Stimulated activated naive CD8-positive, alpha-beta T cell treated with anti-CD3 and anti-CD28 coated beads, Interleukin-15, Interleukin-2, amounts not matched to agents 100 ng/mL and 50 ng/mL, for 24 hours (primary cell): ENCODE data around the gene ZNF30.
A peak's percentile ranks its signal among the peaks of the same experiment; 100 is the strongest.
"Not testable (repeated sequence)": the region's sequence is repeated elsewhere in the genome, so short reads cannot be mapped to it uniquely, and the experiment has no call there.

Source experiments
- H3K27ac Mint-ChIP-seq: one replicate; pipeline ENCODE4 v1.8.0; 2021; ENCODE audit warnings: mild to moderate bottlenecking, mixed read lengths
- H3K27me3 Mint-ChIP-seq: one replicate; pipeline ENCODE4 v1.8.0; 2021; ENCODE audit warnings: mixed read lengths
- H3K36me3 Mint-ChIP-seq: one replicate; pipeline ENCODE4 v1.8.0; 2021; ENCODE audit warnings: low read depth, mixed read lengths
- H3K4me1 Mint-ChIP-seq: one replicate; pipeline ENCODE4 v1.8.0; 2021; ENCODE audit warnings: low read depth, mixed read lengths
- H3K4me3 Mint-ChIP-seq: one replicate; pipeline ENCODE4 v1.8.0; 2021; ENCODE audit warnings: mild to moderate bottlenecking, mixed read lengths
- H3K9me3 Mint-ChIP-seq: one replicate; pipeline ENCODE4 v1.8.0; 2021; ENCODE audit warnings: mixed read lengths

ZNF30 gene

DNA sequence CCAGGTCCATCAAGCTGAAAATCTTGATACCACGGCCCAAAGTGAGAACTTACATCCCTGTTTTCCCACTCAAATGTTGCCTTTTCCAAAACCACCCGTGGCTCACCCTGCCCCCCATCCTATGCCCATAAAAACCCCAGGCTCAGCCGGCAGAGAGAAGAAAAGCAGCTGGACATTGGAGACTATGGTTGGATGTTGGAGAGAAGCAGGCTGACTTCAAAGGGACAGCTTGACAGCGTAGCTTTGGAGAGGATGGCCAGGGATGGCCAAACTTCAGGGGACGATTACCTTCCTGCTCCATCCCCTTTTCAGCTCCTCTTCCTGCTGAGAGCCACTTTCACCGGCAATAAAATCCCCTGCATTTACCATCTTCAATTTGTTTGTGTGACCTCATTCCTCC lies 40.8 kb downstream of the ZNF30 start:
- H3K4me1 Mint-ChIP-seq = peaks cover 9% of the 10 kb centered on the region
- no peak overlapping the region for H3K4me3 Mint-ChIP-seq
- no peaks in the 10 kb centered on the region for H3K27me3 Mint-ChIP-seq
- peaks cover 7% of the 10 kb centered on the region for H3K36me3 Mint-ChIP-seq
- H3K9me3 Mint-ChIP-seq = peaks cover 15% of the 10 kb centered on the region
- no peak overlapping the region for H3K27ac Mint-ChIP-seq

DNA sequence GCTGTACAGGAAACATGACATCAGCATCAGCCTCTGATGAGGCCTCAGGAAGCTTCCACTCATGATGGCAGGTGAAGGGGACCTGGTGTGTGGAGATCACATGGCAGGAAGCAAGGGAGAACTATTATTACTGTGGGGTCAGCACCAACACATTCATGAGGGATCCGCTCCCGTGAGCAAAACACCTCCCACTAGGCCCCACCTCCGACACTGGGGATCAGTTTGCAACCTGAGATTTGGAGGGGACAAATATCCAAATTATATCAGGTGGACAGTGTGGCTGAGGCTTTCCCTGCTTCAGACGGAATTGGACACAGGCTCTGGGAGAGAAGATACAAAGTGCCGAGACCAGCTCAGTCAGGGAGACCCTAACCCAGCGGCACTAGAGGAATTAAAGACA lies 43.0 kb downstream of the ZNF30 start:
- no peak overlapping the region for H3K27ac Mint-ChIP-seq
- H3K4me3 Mint-ChIP-seq = no peak overlapping the region
- peaks cover 11% of the 10 kb centered on the region for H3K9me3 Mint-ChIP-seq
- no peaks in the 10 kb centered on the region for H3K27me3 Mint-ChIP-seq
- no peaks in the 10 kb centered on the region for H3K36me3 Mint-ChIP-seq
- peaks cover 23% of the 10 kb centered on the region for H3K4me1 Mint-ChIP-seq

DNA sequence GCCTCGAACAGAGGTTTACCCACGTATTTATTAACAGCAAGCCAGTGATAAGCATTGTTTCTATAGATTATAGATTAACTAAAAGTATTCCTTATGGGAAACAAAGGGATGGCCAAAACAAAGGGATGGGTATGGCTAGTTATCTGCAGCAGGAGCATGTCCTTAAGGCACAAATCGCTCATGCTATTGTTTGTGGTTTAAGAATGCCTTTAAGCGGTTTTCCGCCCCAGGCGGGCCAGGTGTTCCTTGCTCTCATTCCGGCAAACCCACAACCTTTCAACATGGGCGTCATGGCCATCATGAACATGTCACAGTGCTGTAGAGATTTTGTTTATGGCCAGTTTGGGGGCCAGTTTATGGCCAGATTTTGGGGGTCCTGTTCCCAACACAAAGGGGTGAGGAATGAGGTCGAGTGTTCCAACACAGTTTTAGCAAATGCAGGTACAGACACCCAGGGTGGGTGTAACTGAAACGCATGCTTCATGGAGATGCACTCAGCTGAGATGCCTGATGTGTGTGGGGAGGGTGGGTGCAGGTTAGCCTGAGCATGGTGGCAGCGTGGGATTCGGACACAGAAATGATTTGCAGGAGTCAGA lies 43.6 kb downstream of the ZNF30 start:
- not testable (repeated sequence) for H3K27me3 Mint-ChIP-seq, H3K36me3 Mint-ChIP-seq, H3K4me3 Mint-ChIP-seq, H3K27ac Mint-ChIP-seq
- Mint-ChIP-seq H3K9me3 (peaks cover 11% of the 10 kb centered on the region), H3K4me1 (peaks cover 29% of the 10 kb centered on the region)

DNA sequence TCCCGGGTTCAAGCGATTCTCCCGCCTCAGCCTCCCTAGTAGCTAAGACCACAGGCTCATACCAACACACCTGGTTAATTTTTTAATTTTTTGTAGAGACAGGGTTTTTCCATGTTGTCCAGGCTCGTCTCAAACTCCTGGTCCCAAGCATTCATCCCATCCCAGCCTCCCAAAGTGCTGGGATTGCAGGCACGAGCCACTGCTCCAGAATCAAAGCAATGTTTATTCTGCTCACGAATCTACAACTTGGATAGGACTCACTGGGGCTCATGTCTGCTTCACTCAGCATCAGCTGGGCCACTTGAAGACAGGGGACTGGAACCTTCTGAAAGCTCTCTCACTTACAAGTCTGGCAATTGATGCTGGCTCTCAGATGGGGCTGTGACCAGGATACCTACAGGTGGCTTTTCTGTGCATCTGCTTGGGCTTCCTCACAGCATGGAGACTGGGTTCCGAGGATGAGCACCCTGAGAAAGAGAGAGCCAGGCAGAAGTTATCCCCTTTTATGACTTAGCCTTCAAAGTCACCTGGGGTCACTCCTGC lies 45.5 kb downstream of the ZNF30 start:
- Mint-ChIP-seq H3K4me1 (peaks cover 41% of the 10 kb centered on the region), H3K27ac (no peak overlapping the region), H3K36me3 (peaks cover 10% of the 10 kb centered on the region), H3K27me3 (no peaks in the 10 kb centered on the region), H3K4me3 (no peak overlapping the region), H3K9me3 (peaks cover 13% of the 10 kb centered on the region)

DNA sequence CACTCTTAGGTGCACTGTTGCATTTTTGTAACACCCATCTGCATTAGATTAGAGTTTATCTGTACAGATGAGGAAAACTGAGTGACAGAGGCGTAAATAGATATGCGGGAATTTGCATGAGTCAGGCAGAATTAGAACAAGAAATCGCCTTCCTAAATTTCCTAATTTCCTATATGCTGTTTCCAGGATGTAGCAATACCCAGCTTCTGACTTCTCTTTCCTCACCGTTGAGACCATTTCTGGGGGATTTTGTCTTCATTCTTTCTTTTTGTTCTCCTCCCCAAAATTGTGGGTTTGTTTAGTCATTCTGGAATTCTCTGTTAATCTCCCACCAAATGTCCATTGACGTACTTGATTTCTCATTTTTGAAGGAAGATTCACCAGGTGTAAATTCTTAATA lies 47.9 kb downstream of the ZNF30 start:
- H3K4me3 Mint-ChIP-seq = no peak overlapping the region
- H3K4me1 Mint-ChIP-seq = peaks cover 41% of the 10 kb centered on the region
- H3K27ac Mint-ChIP-seq = no peak overlapping the region
- peaks cover 6% of the 10 kb centered on the region for H3K9me3 Mint-ChIP-seq
- peaks cover 10% of the 10 kb centered on the region for H3K36me3 Mint-ChIP-seq
- no peaks in the 10 kb centered on the region for H3K27me3 Mint-ChIP-seq

DNA sequence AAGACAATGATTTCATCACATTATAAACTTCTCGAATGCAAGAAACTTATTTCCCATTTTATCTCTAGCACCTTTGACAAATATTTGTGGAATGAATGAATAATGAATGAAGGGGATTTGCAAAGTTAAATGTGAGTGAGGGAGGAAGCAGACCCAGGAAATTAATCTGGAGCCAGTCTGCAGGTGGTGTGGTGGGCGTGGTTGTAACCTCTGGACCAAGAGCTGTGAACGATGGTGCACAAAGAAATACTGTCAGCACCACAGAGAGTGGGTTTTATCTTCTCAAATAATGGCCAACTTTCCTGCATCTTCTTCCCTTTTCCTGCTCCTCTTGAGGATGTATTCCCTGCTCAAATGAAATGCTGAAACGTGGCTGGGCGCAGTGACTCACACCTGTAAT lies 48.4 kb downstream of the ZNF30 start:
- peaks cover 6% of the 10 kb centered on the region for H3K9me3 Mint-ChIP-seq

DNA sequence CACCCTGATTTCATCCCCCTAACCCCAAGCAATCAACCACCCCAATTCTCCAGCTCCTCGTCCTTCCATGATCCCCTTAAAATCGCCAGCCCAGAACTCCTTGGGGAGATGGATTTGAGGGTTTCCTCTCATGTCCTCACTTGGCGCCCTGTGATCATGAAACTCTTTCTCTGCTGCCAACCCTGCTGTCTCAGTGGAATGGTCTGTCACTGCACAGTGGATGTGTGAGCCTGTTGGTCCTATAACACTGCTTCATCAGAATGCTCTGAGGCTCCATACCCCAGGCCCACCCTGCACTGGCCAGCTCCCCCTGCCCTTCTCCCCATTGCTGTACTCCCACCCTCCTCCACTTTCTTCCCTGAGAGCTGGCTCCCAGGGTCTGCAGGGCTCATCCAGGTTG lies 49.9 kb downstream of the ZNF30 start:
- Mint-ChIP-seq H3K27me3 (no peaks in the 10 kb centered on the region), H3K9me3 (peaks cover 6% of the 10 kb centered on the region), H3K4me3 (no peak overlapping the region), H3K36me3 (peaks cover 10% of the 10 kb centered on the region), H3K27ac (no peak overlapping the region), H3K4me1 (peaks cover 41% of the 10 kb centered on the region)

More for the DNA sequence above, 48.4 kb downstream of the ZNF30 start:
- Mint-ChIP-seq H3K36me3 (peaks cover 10% of the 10 kb centered on the region), H3K27ac (peak overlapping the region; percentile 0), H3K4me3 (no peak overlapping the region), H3K4me1 (peaks cover 41% of the 10 kb centered on the region), H3K27me3 (no peaks in the 10 kb centered on the region)

DNA sequence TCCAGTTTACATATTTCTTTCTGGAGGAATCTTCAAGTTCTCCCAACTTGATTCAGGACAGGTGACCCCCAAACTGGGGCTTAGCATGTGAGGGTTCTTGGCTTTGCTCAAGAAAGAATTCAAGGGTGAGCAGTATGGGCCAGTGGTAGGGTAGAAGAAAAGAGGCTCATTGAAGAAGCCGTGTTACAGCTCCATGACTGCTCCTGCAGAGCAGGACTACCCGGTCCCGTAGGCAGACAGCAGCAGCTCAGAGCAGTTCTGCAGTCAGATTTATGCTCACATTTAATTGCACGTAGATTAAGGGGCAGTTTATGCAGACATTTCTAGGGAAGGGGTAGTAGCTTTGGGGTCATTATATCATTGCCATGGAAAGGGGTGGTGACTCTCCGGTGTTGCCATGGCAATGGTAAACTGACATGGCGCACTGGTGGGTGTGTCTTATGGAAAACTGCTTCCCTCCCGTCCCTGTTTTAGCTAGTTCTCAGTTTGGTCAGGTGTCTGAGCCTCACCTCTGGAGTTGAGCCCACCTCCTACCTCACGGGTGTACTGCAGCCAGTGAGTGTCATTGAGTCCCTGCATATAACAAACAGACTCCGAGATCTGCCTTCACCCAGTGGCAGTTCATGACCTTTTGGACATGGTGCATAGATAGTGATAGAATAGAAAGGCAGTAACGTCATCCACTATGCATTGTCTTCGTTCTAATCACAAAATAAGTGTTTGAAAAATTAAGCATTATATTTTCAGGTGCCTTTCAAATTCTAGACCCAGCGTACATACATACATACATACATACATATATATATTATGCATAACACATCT lies 53.3 kb downstream of the ZNF30 start:
- H3K4me3 Mint-ChIP-seq = no peak overlapping the region
- H3K36me3 Mint-ChIP-seq = peaks cover 11% of the 10 kb centered on the region
- H3K4me1 Mint-ChIP-seq = peaks cover 24% of the 10 kb centered on the region
- H3K27me3 Mint-ChIP-seq = no peaks in the 10 kb centered on the region
- H3K27ac Mint-ChIP-seq = no peak overlapping the region
- peaks cover 6% of the 10 kb centered on the region for H3K9me3 Mint-ChIP-seq

DNA sequence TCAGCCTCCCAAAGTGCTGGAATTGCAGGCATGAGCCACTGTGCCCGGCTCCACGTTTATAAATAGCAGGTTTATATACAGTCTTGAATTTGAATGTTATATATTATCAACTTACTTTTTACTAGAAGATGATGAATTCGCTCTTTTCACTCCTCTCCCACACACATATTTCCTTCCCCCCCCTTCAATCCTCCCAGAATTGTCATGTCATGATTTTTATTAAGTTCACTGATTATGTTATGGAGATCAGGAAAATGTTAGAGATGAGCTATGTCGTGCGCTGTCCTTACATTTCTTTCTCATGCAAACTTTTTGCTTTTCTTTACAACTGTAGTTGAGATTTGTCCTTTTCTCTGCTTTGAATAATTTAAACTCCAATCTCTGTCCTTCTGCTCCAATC lies 55.6 kb downstream of the ZNF30 start:
- Mint-ChIP-seq H3K27ac (no peak overlapping the region), H3K9me3 (no peaks in the 10 kb centered on the region), H3K4me1 (peaks cover 24% of the 10 kb centered on the region), H3K27me3 (no peaks in the 10 kb centered on the region), H3K36me3 (peaks cover 4% of the 10 kb centered on the region), H3K4me3 (no peak overlapping the region)

DNA sequence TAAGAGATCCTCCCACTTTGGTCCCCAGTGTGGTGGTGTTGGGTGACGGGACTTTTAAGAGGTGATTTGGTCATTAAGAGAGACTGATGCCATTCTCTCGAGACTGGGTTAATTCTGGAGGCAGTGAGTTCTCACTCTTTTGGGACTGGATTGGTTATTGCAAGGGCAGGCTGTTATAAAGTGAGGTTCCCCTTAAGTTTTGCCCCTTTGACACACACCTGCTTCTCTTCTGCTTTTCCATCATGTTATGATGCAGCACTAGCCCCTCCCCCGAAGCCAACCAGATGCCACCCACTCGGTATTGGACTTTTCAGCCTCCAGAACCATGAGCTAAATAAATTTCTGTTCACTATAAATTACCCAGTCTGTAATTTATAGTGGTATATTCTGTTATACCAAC lies 57.1 kb downstream of the ZNF30 start:
- Mint-ChIP-seq H3K4me1 (peaks cover 36% of the 10 kb centered on the region), H3K9me3 (no peaks in the 10 kb centered on the region), H3K36me3 (peaks cover 4% of the 10 kb centered on the region), H3K27ac (no peak overlapping the region), H3K27me3 (no peaks in the 10 kb centered on the region), H3K4me3 (no peak overlapping the region)

DNA sequence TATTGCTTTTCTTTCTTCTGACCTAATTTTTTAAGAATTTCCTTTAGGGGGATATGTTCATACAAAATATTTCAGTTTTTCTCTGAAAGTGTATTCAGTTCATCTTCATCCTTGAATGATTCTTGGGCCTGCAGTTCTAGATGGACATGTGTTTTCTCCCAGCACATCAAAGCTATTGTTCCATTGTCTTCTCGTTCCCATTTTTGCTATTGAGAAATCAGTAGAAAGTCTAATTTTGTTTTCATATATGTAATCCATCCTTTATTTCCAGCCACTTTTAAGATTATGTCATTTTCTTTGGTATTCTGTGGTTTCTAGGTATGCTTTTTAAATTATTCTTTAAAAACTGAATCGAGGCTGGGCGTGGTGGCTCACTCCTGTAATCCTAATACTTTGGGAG lies 57.6 kb downstream of the ZNF30 start:
- H3K4me1 Mint-ChIP-seq = peaks cover 41% of the 10 kb centered on the region
- H3K9me3 Mint-ChIP-seq = no peaks in the 10 kb centered on the region
- H3K27me3 Mint-ChIP-seq = no peaks in the 10 kb centered on the region
- no peak overlapping the region for H3K27ac Mint-ChIP-seq
- peaks cover 4% of the 10 kb centered on the region for H3K36me3 Mint-ChIP-seq
- H3K4me3 Mint-ChIP-seq = no peak overlapping the region

DNA sequence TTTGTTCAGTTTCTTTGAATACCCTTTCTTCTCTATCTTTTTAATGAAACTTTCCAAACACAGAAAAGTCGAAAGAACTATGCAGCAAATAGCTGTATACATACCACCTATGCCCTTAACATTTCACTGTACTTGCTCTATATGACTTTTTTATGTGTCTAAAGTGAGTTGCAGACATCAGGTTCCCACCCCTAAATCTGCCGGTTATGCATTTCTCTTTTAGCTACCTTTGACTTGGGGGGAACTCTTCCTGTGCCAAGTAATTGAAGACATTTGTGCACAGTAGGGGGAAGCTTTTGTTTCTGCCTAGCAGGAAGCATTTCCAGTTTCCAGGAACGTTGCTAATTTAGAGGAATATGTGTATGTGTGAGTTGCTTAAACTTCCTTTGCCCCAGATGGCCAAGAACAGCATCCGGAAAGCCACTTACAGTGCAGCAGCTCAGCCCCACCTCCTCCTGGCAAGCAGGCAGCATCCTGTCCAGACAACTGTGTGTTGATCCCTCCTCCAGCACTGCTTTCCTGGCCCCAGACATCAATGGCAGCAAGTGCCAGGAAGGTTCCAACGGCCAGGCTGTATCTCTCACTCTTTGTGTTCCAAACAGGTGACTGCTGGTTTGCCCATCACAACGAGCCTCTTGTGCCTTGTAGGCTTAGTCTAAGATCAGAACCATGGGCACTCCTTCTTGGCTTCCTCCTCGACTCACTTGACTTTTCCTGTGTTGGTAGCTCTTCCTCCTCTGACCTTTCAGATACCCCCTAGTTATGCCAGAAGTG lies 58.7 kb downstream of the ZNF30 start:
- Mint-ChIP-seq H3K27ac (peak overlapping the region; percentile 77), H3K9me3 (peaks cover 2% of the 10 kb centered on the region), H3K36me3 (peaks cover 4% of the 10 kb centered on the region), H3K27me3 (no peaks in the 10 kb centered on the region), H3K4me3 (peak overlapping the region; percentile 40), H3K4me1 (peaks cover 53% of the 10 kb centered on the region)

DNA sequence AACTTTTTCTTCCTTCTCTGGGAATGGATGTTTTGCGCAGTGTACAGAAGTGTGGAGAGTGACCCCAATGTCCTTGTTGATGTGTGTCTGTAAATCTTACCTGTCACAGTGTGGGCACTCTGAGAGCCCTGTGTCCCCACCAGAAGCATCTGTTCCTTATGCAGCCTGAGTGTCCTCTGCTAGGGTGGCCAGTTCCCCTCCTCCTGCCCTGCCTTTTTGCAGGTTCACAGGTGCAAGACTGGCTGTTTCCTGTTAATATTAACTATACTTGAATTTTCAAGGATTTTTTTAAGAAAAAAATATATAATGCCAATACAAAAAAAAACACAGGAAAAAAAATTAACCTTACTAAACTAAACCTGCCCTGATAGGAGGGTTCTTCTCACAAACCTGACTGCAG lies 61.4 kb downstream of the ZNF30 start:
- H3K4me1 Mint-ChIP-seq = peaks cover 71% of the 10 kb centered on the region
- H3K4me3 Mint-ChIP-seq = no peak overlapping the region
- H3K36me3 Mint-ChIP-seq = peaks cover 4% of the 10 kb centered on the region
- H3K27ac Mint-ChIP-seq = peak overlapping the region; percentile 88
- H3K27me3 Mint-ChIP-seq = no peaks in the 10 kb centered on the region
- peaks cover 4% of the 10 kb centered on the region for H3K9me3 Mint-ChIP-seq

DNA sequence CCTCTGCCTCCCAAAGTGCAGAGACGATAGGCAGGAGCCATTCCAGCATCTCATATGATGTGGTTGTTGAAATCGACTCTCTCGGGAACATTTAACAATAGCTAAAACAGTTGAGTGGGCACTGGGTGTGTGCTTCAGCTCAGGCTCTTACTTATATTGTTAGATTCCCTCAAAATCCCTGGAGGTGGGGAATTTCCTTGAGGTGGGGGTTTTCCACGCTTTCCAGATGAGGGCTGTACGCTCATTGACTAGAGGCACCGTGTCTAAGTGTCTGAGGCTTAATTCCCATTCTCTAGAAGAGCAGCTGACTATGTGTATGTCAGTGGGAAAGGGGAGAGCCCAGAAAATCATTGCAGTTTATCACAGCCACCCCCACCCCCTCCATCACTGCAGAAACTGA lies 62.6 kb downstream of the ZNF30 start:
- H3K36me3 Mint-ChIP-seq = peaks cover 4% of the 10 kb centered on the region
- H3K4me1 Mint-ChIP-seq = peaks cover 70% of the 10 kb centered on the region
- no peaks in the 10 kb centered on the region for H3K27me3 Mint-ChIP-seq
- peaks cover 4% of the 10 kb centered on the region for H3K9me3 Mint-ChIP-seq
- peak overlapping the region; percentile 88 for H3K27ac Mint-ChIP-seq
- no peak overlapping the region for H3K4me3 Mint-ChIP-seq
